HUES48 (cell line): Measurements from ENCODE around the gene CMTM4.

Experiments used
- H3K27ac ChIP-seq: one replicate; pipeline ENCODE4 v1.7.0; 2013; ENCODE audit warnings: low read depth, low read length, inconsistent platforms
- H3K27me3 ChIP-seq: 2 replicates; pipeline ENCODE4 v1.6.1; 2013; ENCODE audit warnings: mild to moderate bottlenecking, low read length; ENCODE audit not compliant: control insufficient read depth, insufficient read depth
- H3K36me3 ChIP-seq: 2 replicates; pipeline ENCODE4 v1.6.1; 2013; ENCODE audit warnings: low read length; ENCODE audit not compliant: control insufficient read depth, insufficient read depth
- H3K4me1 ChIP-seq: 2 replicates; pipeline ENCODE4 v1.6.1; 2013; ENCODE audit warnings: mild to moderate bottlenecking, low read length; ENCODE audit not compliant: control insufficient read depth, insufficient read depth
- H3K4me3 ChIP-seq: 2 replicates; pipeline ENCODE4 v1.5.1; 2013; ENCODE audit warnings: mild to moderate bottlenecking, low read depth, low read length
- H3K9ac ChIP-seq: 2 replicates; pipeline ENCODE4 v1.6.1; 2013; ENCODE audit warnings: mild to moderate bottlenecking, low read depth, low read length, moderate library complexity
- H3K9me3 ChIP-seq: 2 replicates; pipeline ENCODE4 v1.6.1; 2013; ENCODE audit warnings: low read length; ENCODE audit not compliant: control insufficient read depth, insufficient read depth

Gene CMTM4

GRCh38 chr16:66590322-66590721, 106.2 kb downstream of the CMTM4 start:
- H3K9ac ChIP-seq, result no peak overlapping the region
- no peak overlapping the region for H3K4me3 ChIP-seq
- H3K27ac ChIP-seq, result no peak overlapping the region
- no peaks in the 10 kb centered on the region for H3K27me3 ChIP-seq
- H3K9me3 ChIP-seq, result no peaks in the 10 kb centered on the region
- H3K4me1 ChIP-seq, result no peaks in the 10 kb centered on the region
- H3K36me3 ChIP-seq, result no peaks in the 10 kb centered on the region

- no peak overlapping the region for H3K9ac ChIP-seq
- H3K9me3 ChIP-seq, result no peaks in the 10 kb centered on the region
- H3K36me3 ChIP-seq, result no peaks in the 10 kb centered on the region
- no peaks in the 10 kb centered on the region for H3K27me3 ChIP-seq
- no peaks in the 10 kb centered on the region for H3K4me1 ChIP-seq
- H3K27ac ChIP-seq, result no peak overlapping the region
- no peak overlapping the region for H3K4me3 ChIP-seq
These were observed 107.4 kb downstream of the CMTM4 start for GRCh38 chr16:66588981-66589713.

GRCh38 chr16:66587881-66588600, 108.5 kb downstream of the CMTM4 start:
- Histone ChIP-seq H3K4me1 (no peaks in the 10 kb centered on the region), H3K9me3 (no peaks in the 10 kb centered on the region), H3K4me3 (no peak overlapping the region), H3K27ac (no peak overlapping the region), H3K27me3 (no peaks in the 10 kb centered on the region), H3K36me3 (no peaks in the 10 kb centered on the region), H3K9ac (no peak overlapping the region)

GRCh38 chr16:66585481-66586239, 110.9 kb downstream of the CMTM4 start:
- no peak overlapping the region for H3K27ac ChIP-seq
- H3K4me3 ChIP-seq, result no peak overlapping the region
- peaks cover 7% of the 10 kb centered on the region for H3K4me1 ChIP-seq
- H3K9me3 ChIP-seq, result no peaks in the 10 kb centered on the region
- no peak overlapping the region for H3K9ac ChIP-seq
- H3K27me3 ChIP-seq, result peaks cover 1% of the 10 kb centered on the region
- H3K36me3 ChIP-seq, result no peaks in the 10 kb centered on the region

GRCh38 chr16:66581246-66581952, 115.1 kb downstream of the CMTM4 start:
- H3K27me3 ChIP-seq, result peaks cover 41% of the 10 kb centered on the region
- H3K9me3 ChIP-seq, result no peaks in the 10 kb centered on the region
- no peak overlapping the region for H3K27ac ChIP-seq
- H3K9ac ChIP-seq, result no peak overlapping the region
- H3K4me3 ChIP-seq, result no peak overlapping the region
- peaks cover 16% of the 10 kb centered on the region for H3K4me1 ChIP-seq
- no peaks in the 10 kb centered on the region for H3K36me3 ChIP-seq

GRCh38 chr16:66580605-66581209, 115.8 kb downstream of the CMTM4 start:
- H3K27ac ChIP-seq, result no peak overlapping the region
- no peaks in the 10 kb centered on the region for H3K36me3 ChIP-seq
- H3K4me3 ChIP-seq, result no peak overlapping the region
- no peaks in the 10 kb centered on the region for H3K9me3 ChIP-seq
- H3K27me3 ChIP-seq, result peaks cover 41% of the 10 kb centered on the region
- peaks cover 16% of the 10 kb centered on the region for H3K4me1 ChIP-seq
- no peak overlapping the region for H3K9ac ChIP-seq

- no peak within 1 kb of the TSS for H3K27ac ChIP-seq
- H3K9me3 ChIP-seq, result no peaks in the 10 kb centered on the region
- peaks cover 41% of the 10 kb centered on the region for H3K27me3 ChIP-seq
- peaks cover 16% of the 10 kb centered on the region for H3K4me1 ChIP-seq
- H3K9ac ChIP-seq, result no peak within 1 kb of the TSS
- no peaks in the 10 kb centered on the region for H3K36me3 ChIP-seq
- H3K4me3 ChIP-seq, result peak within 1 kb of the TSS; percentile 54
These were observed 117.7 kb downstream of the CMTM4 start, which contains the start of gene CMTM2 for GRCh38 chr16:66578651-66579531. Gene CMTM2, plus strand, starts transcription at chr16:66579463. Its CDS starts 145 bp downstream, at chr16:66579608.

- Histone ChIP-seq H3K27me3 (peaks cover 41% of the 10 kb centered on the region), H3K4me1 (peaks cover 15% of the 10 kb centered on the region), H3K9ac (no peak overlapping the region), H3K4me3 (no peak overlapping the region), H3K36me3 (no peaks in the 10 kb centered on the region), H3K9me3 (no peaks in the 10 kb centered on the region), H3K27ac (no peak overlapping the region)
These were observed 120.2 kb downstream of the CMTM4 start for GRCh38 chr16:66576296-66576695.

- Histone ChIP-seq H3K27me3 (peaks cover 34% of the 10 kb centered on the region), H3K9ac (no peak overlapping the region), H3K36me3 (no peaks in the 10 kb centered on the region), H3K4me1 (peaks cover 2% of the 10 kb centered on the region), H3K27ac (no peak overlapping the region), H3K9me3 (no peaks in the 10 kb centered on the region), H3K4me3 (no peak overlapping the region)
These were observed 121.5 kb downstream of the CMTM4 start for GRCh38 chr16:66575060-66575459.
